Heart left ventricle (tissue), 13 donors: ENCODE results near the gene MATN1.

Experiments
- CTCF ChIP-seq, 12 donors: fragments of 200-600 bp; sonication (generic) in 4 of 12; IDR thresholded peaks; one replicate each; pipeline versions ENCODE4 v1.5.0 to v1.8.0; 2018 to 2022; ENCODE audit warnings: antibody characterized with exemption in 12 of 12, mild to moderate bottlenecking in 5 of 12
- POLR2A ChIP-seq, 2 donors: fragments of 450-650 bp; IDR thresholded peaks; one replicate each; pipeline ENCODE4 v1.6.1; 2017; ENCODE audit warnings: antibody characterized with exemption in 2 of 2, mild to moderate bottlenecking in 2 of 2, moderate library complexity in 2 of 2
- donor health status: ischemic (EF 13 %, LVEDD 7.1; RV severe dilation, severe dysfunction).
- donor health status: DM: no; HTN: yes; CAD: no.
- donor health status: DM: no; HTN: no; CAD: no.
- donor health status: ischemic (EF 25% LVEDD 6.9; RV normal size, moderate dysfunction).
- donor health status: ischemic (EF 25% LVEDD 5.7; RV mildly dilated, moderate dysfunction).
- donor health status: ischemic (EF 35%, LVEDD 5.7; RV mildly dilated, moderate dysfunction).
- donor health status: nonischemic (EF 11% LVEDD 7.7; RV severe dilation, severe dysfunction).
- donor health status: DM: yes; HTN: yes; CAD: no.
- donor health status: PGD.
- donor health status: ischemic (EF 29% LVEDD 5.4; RV normal size, mild dysfunction).
- donor health status: nonischemic (EF 23%, LVEDD 6.1; RV moderate dilation, normal function).

- TF ChIP-seq CTCF (IDR thresholded peaks at IDR 0.05), result no peak
- no peak for TF ChIP-seq POLR2A (IDR thresholded peaks at IDR 0.05)
Measured at GRCh38 chr1:30750731-30751291, 27.4 kb upstream of the MATN1 start.
